Fibroblast of skin of left quadriceps (primary cell): Measurements from ENCODE around the gene TET3.
"Not testable (repeated sequence)": the region's sequence is repeated elsewhere in the genome, so short reads cannot be mapped to it uniquely, and the experiment has no call there.

ENCODE experiments used
- DNase-seq, 2 experiments: peaks; one replicate each; pipeline ENCODE4 v3.0.0-alpha.2; 2013; ENCODE audit warnings: low read depth in 2 of 2

TET3 gene

GRCh38 chr2:73984203-73984921 lies at the start of gene TET3:
TET3 (plus strand) TSS chr2:73984910; CDS start chr2:73986404, 1,494 bp downstream.
- DNase-seq = no peak

DNA sequence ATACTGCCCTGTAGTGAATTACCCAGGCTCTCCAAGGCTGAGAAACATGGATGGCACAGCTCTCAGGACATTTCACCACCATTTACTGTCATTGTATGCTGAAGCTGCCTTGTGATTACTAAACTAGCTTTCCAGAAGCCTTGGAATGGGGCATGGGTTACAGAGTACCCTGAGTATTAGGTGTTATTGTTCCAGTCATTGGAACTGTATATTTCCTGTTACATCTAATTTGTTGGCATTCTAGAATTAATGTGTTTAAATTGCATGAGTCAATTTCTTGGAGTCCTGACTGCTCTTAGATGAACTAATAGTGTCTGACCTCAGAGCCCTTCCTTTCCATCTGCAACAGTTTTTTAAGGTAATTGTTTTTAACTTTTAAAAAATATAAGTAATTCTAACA lies 49.1 kb upstream of the TET3 start:
- DNase-seq = no peak

GRCh38 chr2:73937103-73937885 lies 47.4 kb upstream of the TET3 start:
- no peak for DNase-seq

DNA sequence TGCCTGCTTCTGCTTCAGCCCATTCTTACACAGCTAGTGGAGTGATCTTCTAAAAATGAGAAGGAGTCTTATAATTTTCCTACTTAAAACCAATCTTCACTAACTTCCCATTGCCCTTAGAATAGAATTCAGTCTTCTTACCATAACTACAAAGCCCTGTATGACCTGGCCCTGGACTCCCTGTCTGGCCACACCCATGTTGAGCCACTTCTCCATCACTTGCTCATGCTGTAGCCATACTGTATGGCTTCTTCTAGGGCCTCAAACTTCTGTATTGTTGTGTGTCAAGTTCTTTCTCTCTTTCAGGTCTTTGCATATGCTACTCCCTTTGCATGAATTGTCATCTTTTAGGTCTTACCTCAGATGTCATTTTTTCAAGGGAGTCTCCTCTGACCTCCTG lies 46.8 kb upstream of the TET3 start:
- no peak for DNase-seq

GRCh38 chr2:73938718-73939352 lies 45.9 kb upstream of the TET3 start:
- peak; percentile 49 to 50 for DNase-seq

DNA sequence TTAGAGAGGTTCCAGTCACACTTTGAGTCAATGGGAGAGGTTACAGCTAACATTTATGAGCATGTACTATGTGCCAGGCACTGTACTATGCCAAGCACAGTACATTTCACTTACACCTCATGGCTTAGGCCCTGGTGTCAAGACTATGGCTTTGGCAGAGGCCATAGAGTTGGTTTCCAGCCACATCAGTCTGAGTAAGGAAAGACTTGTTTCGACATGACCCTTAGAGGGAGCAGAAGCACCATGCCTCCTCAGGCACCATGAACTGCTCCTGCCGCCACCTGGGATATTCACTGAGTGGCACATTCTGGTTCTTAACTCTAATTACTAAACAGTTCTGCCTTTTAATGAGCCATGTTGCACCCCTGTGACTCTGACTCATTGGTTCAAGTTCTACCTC lies 45.3 kb upstream of the TET3 start:
- DNase-seq = no peak

- not testable (repeated sequence) for DNase-seq
Measured at GRCh38 chr2:73940066-73940465, 44.6 kb upstream of the TET3 start.

GRCh38 chr2:73942664-73943063 lies 42.0 kb upstream of the TET3 start:
- no peak for DNase-seq

DNA sequence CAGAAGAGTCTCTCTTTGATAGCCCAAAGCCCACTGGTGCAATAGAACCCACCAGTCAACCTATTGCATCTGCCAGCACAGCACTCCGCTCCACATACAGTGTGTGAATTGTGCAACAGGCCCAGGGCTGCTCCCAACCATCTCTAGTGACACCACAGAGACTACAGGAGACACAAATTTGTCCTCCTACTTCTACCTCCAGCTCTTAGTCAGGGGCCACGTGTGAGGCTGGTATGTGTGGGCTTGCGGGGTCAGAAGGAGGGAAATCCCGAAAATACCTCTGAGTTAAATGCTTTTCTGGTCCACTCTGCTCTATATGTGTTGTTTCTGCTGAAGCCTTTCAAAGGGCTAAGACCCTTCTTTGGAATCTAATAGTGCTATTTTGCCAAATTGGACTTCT lies 40.0 kb upstream of the TET3 start:
- DNase-seq = no peak

DNA sequence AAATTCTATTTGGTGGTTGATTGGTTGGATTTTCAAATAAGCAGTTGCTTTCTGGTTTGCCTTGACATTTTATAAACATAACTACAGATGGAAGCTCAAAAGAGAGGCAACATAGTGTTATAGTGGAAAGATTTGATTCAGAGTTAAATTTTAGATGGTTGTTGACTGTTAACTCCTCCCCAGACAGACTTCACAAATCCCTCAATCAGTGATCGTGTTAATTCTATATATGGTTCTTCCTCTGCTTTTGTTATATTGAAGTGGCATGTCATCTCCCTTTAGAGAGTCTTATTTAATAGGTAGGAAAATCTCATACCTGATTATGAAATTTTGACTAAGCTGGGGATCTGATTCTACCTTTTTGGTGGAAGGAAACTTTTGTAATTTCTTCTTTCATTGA lies 38.5 kb upstream of the TET3 start:
- DNase-seq = no peak

GRCh38 chr2:73946666-73947065 lies 38.0 kb upstream of the TET3 start:
- no peak for DNase-seq

GRCh38 chr2:73947412-73948018 lies 37.2 kb upstream of the TET3 start:
- no peak for DNase-seq

- no peak for DNase-seq
Measured at GRCh38 chr2:73949802-73950201, 34.9 kb upstream of the TET3 start.

GRCh38 chr2:73952499-73953446 lies 31.9 kb upstream of the TET3 start:
- DNase-seq = no peak

GRCh38 chr2:73956218-73956865 lies 28.4 kb upstream of the TET3 start:
- no peak for DNase-seq

- no peak for DNase-seq
Measured at GRCh38 chr2:73961274-73961673, 23.4 kb upstream of the TET3 start.

- no peak for DNase-seq
Measured at GRCh38 chr2:73961823-73962615, 22.7 kb upstream of the TET3 start.

- no peak for DNase-seq
Measured at GRCh38 chr2:73962798-73963197, 21.9 kb upstream of the TET3 start.

DNA sequence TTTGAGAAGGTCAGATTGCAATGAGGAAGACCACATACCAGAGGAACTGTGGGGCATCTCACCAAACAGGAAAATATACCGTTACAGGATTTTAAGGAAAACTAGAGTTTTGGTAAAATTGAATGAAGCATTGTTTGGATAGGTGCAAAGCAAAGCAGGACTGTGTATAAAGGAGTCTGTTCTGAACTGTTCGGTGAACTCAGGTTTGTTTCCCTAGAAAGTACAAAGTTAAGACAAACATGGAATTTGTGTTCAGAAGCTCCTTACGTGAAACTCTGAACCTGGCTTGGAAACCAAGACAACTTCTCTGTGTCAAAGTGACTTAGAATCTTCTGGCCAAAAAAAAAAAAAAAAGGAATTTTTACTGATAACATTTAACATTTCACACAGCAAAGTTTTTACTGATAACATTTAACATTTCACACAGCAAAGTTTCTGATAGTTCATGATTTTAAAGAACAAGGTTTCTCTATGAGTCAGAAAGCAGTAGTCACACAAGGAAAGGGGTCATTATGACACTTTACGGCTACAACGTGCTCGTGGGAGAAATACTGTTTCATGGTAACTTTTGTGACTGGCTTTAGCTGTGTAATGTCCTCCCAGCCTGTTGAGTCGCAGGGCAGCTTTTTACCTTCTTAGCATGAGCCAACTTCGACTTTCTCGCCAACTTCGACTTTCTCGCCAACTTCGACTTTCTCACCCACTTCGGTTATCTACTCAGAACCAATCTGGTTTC lies 21.2 kb upstream of the TET3 start:
- no peak for DNase-seq
